A673 (cell line): ENCODE results near the gene ZNF324B.

Source experiments
- CTCF ChIP-seq: fragments of 300-800, 200-600 bp; sonication (generic); conservative IDR thresholded peaks from 2 replicates; pipeline ENCODE4 v1.5.1; 2017; ENCODE audit warnings: low read depth, mild to moderate bottlenecking, antibody characterized with exemption, low read length, moderate library complexity, mixed read lengths
- EZH2 ChIP-seq: fragments of 200-600 bp; sonication (generic); IDR thresholded peaks from 2 replicates; pipeline ENCODE4 v1.6.1; 2017; ENCODE audit warnings: borderline replicate concordance, low read depth, mild to moderate bottlenecking, mixed read lengths, antibody characterized with exemption, low read length; ENCODE audit not compliant: poor library complexity, severe bottlenecking

GRCh38 chr19:58440556-58440955 is 10.9 kb upstream of the ZNF324B start:
- TF ChIP-seq CTCF (no peak), EZH2 (no peak)
